Spleen (tissue), 11 donors: Measurements from ENCODE around the gene MTSS2. TPM values are rescaled to one million over a fixed set of nuclear protein-coding genes. Genes with fewer than 3 reads are reported as not detected.
A peak's percentile ranks its signal among the peaks of the same experiment; 100 is the strongest.

Experiments used
- DNase-seq: peaks from one replicate; pipeline ENCODE4 v3.0.0-alpha.2; 2020
- H3K27ac ChIP-seq, 8 donors: fragments of 200-600 bp; sonication (generic) in 7 of 8; 1 replicate in 4 of 8; 2 replicates in 4 of 8; pipeline versions ENCODE4 v1.5.0 to v1.8.0; 2016 to 2021; ENCODE audit warnings: inconsistent platforms in 4 of 8, mild to moderate bottlenecking in 4 of 8, moderate library complexity in 1 of 8
- H3K27me3 ChIP-seq, 7 donors: fragments of 200-600 bp; sonication (generic) in 6 of 7; replicated peaks in 1 of 7; 1 replicate in 4 of 7; 2 replicates in 3 of 7; pipeline versions ENCODE4 v1.5.0 to v1.8.0; 2016 to 2021; ENCODE audit warnings: inconsistent platforms in 3 of 7, mild to moderate bottlenecking in 1 of 7
- H3K36me3 ChIP-seq, 6 donors: fragments of 200-600 bp; sonication (generic) in 5 of 6; 1 replicate in 4 of 6; 2 replicates in 2 of 6; pipeline versions ENCODE4 v1.5.0 to v1.8.0; 2016 to 2021; ENCODE audit warnings: inconsistent platforms in 2 of 6
- H3K4me1 ChIP-seq, 6 donors: fragments of 200-600 bp; sonication (generic) in 5 of 6; 1 replicate in 3 of 6; 2 replicates in 3 of 6; pipeline versions ENCODE4 v1.5.0 to v1.8.0; 2016 to 2021; ENCODE audit warnings: inconsistent platforms in 3 of 6
- H3K4me3 ChIP-seq, 8 donors: fragments of 200-600 bp; sonication (generic) in 7 of 8; 1 replicate in 4 of 8; 2 replicates in 4 of 8; pipeline versions ENCODE4 v1.5.0 to v1.8.0; 2016 to 2021; ENCODE audit warnings: inconsistent platforms in 4 of 8, mild to moderate bottlenecking in 4 of 8, moderate library complexity in 2 of 8
- H3K9me3 ChIP-seq, 8 donors: fragments of 200-600 bp; sonication (generic) in 7 of 8; 1 replicate in 4 of 8; 2 replicates in 4 of 8; pipeline versions ENCODE4 v1.5.0 to v1.8.0; 2016 to 2021; ENCODE audit warnings: inconsistent platforms in 4 of 8
- POLR2A ChIP-seq, 3 donors: fragments of 450-650 bp; IDR thresholded peaks; one replicate each; pipeline ENCODE4 v1.5.1; 2017; ENCODE audit warnings: antibody characterized with exemption in 3 of 3, mild to moderate bottlenecking in 1 of 3
- POLR2AphosphoS5 ChIP-seq, 3 donors: sonication (generic); formaldehyde crosslinking; IDR thresholded peaks; one replicate each; pipeline ENCODE4 v1.5.1; 2017; ENCODE audit warnings: antibody characterized with exemption in 3 of 3
- WGBS, 5 donors: extraction: QIAGEN DNeasy Blood & Tissue Kit in 3 of 5; methylation state at CpG; one replicate each; pipeline versions ENCODE4 v1.1.5 to v1.1.7; 2013 to 2018; 5-methylcytosine and 5-hydroxymethylcytosine counted together
- intact Hi-C: fragments of 100-400 bp; cut with DNase I; formaldehyde crosslinking; loops from one replicate; pipeline ENCODE4 v1.15.0; 2023; ENCODE audit warnings: low total_unique reads
- polyA plus RNA-seq, 3 donors: library from polyadenylated mRNA; stranded (reverse); fragments of 200-250 nt; gene quantifications; one replicate each; pipeline ENCODE4 v1.2.1, GENCODE V29; 2013
- total RNA-seq, 7 donors: library from RNA; depleted of rRNA in 3 of 7; stranded (reverse); fragments of >200 nt in 3 of 7; fragmentation: NEBNext Ultra II Directional in 4 of 7; extraction: Animal tissue kit (Norgen Biotek cat#: 25700) in 4 of 7; gene quantifications; one replicate each; pipeline versions ENCODE4 v1.1.0 to v1.2.1, GENCODE V29; 2016 to 2021
- TF ChIP-seq, protein P1 (sequence below), 11 experiments: fragments of 200-600 bp in 7 of 11; fragments of 450-650 bp in 4 of 11; sonication (generic) in 4 of 11; IDR thresholded peaks in 8 of 11; conservative IDR thresholded peaks in 3 of 11; 1 replicate in 7 of 11; 2 replicates in 4 of 11; pipeline versions ENCODE4 v1.4.0 to v1.8.0; 2016 to 2021; ENCODE audit warnings: antibody characterized with exemption in 11 of 11, inconsistent platforms in 4 of 11, mild to moderate bottlenecking in 1 of 11
- donor health status: healthy with polysubstance abuse.
- donor health status: DM: no; HTN: no; CAD: no; lungs with moderate emphysema.
- donor health status: DM: no; HTN: no; CAD: no.
- donor health status: Bipolar disorder and iron deficiency.
- donor health status: healthy.
- donor health status: DM: no; HTN: no; CAD: no.
- donor health status: DM: yes; HTN: yes; CAD: no.

The MTSS2 gene
- total and polyA plus RNA-seq, 10 donors: 9.0 to 116 (median 94.1) TPM

GRCh38 chr16:70691223-70692129 is 5.6 kb upstream of the MTSS2 start:
- Histone ChIP-seq H3K4me3 (no peak overlapping the region), H3K27me3 (peaks cover 0 to 2% (median 0%) of the 10 kb centered on the region in 7 donors), H3K36me3 (peaks cover 0 to 80% (median 1%) of the 10 kb centered on the region in 6 donors), H3K4me1 (peaks cover 28 to 100% (median 80%) of the 10 kb centered on the region in 6 donors), H3K27ac (peak overlapping the region in 7 of 8 donors; percentile 65 to 90 (median 84)), H3K9me3 (no peaks in the 10 kb centered on the region)
- no peak for DNase-seq
- 58 to 84% (median 72%) methylated on average over 5 to 26 of the region's 26 CpGs for WGBS, 5 donors
- TF ChIP-seq, protein P1, sequence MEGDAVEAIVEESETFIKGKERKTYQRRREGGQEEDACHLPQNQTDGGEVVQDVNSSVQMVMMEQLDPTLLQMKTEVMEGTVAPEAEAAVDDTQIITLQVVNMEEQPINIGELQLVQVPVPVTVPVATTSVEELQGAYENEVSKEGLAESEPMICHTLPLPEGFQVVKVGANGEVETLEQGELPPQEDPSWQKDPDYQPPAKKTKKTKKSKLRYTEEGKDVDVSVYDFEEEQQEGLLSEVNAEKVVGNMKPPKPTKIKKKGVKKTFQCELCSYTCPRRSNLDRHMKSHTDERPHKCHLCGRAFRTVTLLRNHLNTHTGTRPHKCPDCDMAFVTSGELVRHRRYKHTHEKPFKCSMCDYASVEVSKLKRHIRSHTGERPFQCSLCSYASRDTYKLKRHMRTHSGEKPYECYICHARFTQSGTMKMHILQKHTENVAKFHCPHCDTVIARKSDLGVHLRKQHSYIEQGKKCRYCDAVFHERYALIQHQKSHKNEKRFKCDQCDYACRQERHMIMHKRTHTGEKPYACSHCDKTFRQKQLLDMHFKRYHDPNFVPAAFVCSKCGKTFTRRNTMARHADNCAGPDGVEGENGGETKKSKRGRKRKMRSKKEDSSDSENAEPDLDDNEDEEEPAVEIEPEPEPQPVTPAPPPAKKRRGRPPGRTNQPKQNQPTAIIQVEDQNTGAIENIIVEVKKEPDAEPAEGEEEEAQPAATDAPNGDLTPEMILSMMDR (IDR thresholded peaks at IDR 0.05 in 8 of 11, conservative IDR thresholded peaks at IDR 0.05 in 3 of 11): no peak
- TF ChIP-seq POLR2AphosphoS5 (IDR thresholded peaks at IDR 0.05) (peak; percentile 58 to 82 (median 70)), POLR2A (IDR thresholded peaks at IDR 0.05) (peak in 1 of 3 donors; percentile 22)
- intact Hi-C loops: no loop called here

DNA sequence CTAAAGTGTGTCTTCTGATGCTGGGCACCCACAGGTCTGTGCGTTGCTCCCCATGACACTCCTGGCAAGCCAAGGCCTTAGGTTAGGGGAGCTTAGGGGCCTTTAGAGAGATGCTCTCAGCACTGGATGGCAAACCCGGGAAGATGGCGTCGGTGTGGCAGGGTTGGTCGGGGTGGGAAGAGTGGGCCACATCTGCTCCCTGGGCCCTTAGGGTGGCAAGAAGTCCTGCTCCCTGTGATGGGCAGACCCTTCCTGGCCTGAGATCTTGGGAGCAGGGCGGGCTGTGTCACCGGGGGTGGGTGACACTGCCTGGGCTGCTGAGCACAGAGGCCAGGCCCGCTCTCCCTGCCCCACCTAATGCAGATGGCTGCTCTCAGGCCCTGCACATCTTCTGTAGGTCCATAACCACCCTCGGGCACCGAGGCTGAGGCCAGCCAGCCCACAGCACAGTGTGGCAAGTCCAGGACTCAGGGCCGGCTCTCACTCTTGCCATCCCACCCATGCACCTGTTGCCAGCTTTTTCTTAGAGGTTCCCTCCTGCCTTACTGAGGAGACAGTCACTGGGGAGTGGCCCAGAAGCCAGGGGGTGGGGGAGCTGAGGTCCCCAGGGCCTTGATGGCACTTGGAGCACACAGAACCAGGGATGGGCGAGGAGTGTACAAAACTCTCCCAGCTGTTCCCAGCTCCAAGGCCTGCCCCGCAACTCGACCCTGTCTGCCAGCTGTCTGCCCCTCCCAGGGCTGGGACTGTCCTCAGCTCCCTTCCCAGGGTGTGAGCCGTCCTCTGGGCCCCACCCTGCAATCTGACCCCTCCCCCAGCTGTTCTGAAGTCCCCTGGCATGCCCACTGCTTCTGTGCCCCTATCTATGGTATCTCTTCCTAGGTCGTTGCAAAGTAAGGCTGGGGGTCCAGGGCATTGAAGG is 4.4 kb upstream of the MTSS2 start:
- peaks cover 16 to 97% (median 75%) of the 10 kb centered on the region in 6 donors for H3K4me1 ChIP-seq
- peaks cover 0 to 13% (median 8%) of the 10 kb centered on the region in 7 donors for H3K27me3 ChIP-seq
- intact Hi-C loops: no loop called here
- 83 to 88% (median 87%) methylated on average over 13 to 16 of the region's 16 CpGs for WGBS, 5 donors
- no peak for DNase-seq
- H3K9me3 ChIP-seq: no peaks in the 10 kb centered on the region
- peaks cover 0 to 70% (median 1%) of the 10 kb centered on the region in 6 donors for H3K36me3 ChIP-seq
- TF ChIP-seq, protein P1 (IDR thresholded peaks at IDR 0.05 in 8 of 11, conservative IDR thresholded peaks at IDR 0.05 in 3 of 11): no peak
- TF ChIP-seq POLR2AphosphoS5 (IDR thresholded peaks at IDR 0.05): peak in 1 of 3 donors; percentile 11
- no peak for TF ChIP-seq POLR2A (IDR thresholded peaks at IDR 0.05)
- peak overlapping the region; percentile 20 to 90 (median 82) for H3K27ac ChIP-seq
- no peak overlapping the region for H3K4me3 ChIP-seq

GRCh38 chr16:70689035-70689969 is 3.4 kb upstream of the MTSS2 start:
- peaks cover 0 to 60% (median 1%) of the 10 kb centered on the region in 6 donors for H3K36me3 ChIP-seq
- peak; percentile 73 for DNase-seq
- H3K4me1 ChIP-seq: peaks cover 15 to 96% (median 72%) of the 10 kb centered on the region in 6 donors
- 87 to 91% (median 89%) methylated on average over 16 to 22 of the region's 22 CpGs for WGBS, 5 donors
- H3K27ac ChIP-seq: peak overlapping the region; percentile 57 to 90 (median 82)
- no peak overlapping the region for H3K4me3 ChIP-seq
- no peaks in the 10 kb centered on the region for H3K9me3 ChIP-seq
- intact Hi-C loops: no loop called here
- peaks cover 0 to 23% (median 14%) of the 10 kb centered on the region in 7 donors for H3K27me3 ChIP-seq
- TF ChIP-seq, protein P1 (IDR thresholded peaks at IDR 0.05 in 8 of 11, conservative IDR thresholded peaks at IDR 0.05 in 3 of 11): no peak
- TF ChIP-seq POLR2AphosphoS5 (IDR thresholded peaks at IDR 0.05): peak in 1 of 3 donors; percentile 1
